Measurements from ENCODE around the gene CACNA1S. TPM values are rescaled to one million over a fixed set of nuclear protein-coding genes. Genes with fewer than 3 reads are reported as not detected.

The CACNA1S gene
- total RNA-seq, 1 donor from 2014 or later, result 0.05 TPM

GRCh38 chr1:201015551-201016091, 96.6 kb downstream of the CACNA1S start:
- no peak for TF ChIP-seq CTCF (IDR thresholded peaks at IDR 0.05; ENCODE audit: unreplicated experiment)
- Mint-ChIP-seq H3K4me1 (ENCODE audit: low read depth) (peaks cover 2% of the 10 kb centered on the region), H3K27ac (peak overlapping the region; percentile 37), H3K27me3 (peaks cover 2% of the 10 kb centered on the region), H3K9me3 (ENCODE audit: low read depth) (no peaks in the 10 kb centered on the region), H3K4me3 (ENCODE audit: low read depth) (no peak overlapping the region), H3K36me3 (ENCODE audit: insufficient read depth) (no peaks in the 10 kb centered on the region)
- DNase-seq (ENCODE audit: low spot score, unreplicated experiment), result no peak

DNA sequence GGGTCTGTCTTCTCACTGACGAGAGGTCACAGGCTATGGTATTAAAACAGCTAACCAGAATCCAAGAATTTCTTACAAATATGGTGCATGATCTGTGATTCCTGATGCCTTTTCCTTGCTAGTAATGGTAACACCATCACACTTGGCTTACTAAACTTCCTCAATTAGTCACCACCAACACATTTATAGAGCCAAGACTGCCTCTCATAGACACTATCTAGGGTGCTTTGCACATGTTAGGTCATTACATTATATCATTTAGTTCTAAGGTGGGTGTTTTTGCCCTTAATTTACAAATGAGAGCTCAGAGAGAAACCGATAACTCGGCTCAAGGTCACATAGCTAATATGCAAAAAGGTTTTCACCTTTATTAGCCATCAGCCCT, 97.4 kb downstream of the CACNA1S start:
- Mint-ChIP-seq H3K4me3 (ENCODE audit: low read depth) (no peak overlapping the region), H3K36me3 (ENCODE audit: insufficient read depth) (no peaks in the 10 kb centered on the region), H3K27ac (no peak overlapping the region), H3K27me3 (peaks cover 2% of the 10 kb centered on the region), H3K9me3 (ENCODE audit: low read depth) (no peaks in the 10 kb centered on the region), H3K4me1 (ENCODE audit: low read depth) (no peaks in the 10 kb centered on the region)
- no peak for TF ChIP-seq CTCF (IDR thresholded peaks at IDR 0.05; ENCODE audit: unreplicated experiment)
- no peak for DNase-seq (ENCODE audit: low spot score, unreplicated experiment)

DNA sequence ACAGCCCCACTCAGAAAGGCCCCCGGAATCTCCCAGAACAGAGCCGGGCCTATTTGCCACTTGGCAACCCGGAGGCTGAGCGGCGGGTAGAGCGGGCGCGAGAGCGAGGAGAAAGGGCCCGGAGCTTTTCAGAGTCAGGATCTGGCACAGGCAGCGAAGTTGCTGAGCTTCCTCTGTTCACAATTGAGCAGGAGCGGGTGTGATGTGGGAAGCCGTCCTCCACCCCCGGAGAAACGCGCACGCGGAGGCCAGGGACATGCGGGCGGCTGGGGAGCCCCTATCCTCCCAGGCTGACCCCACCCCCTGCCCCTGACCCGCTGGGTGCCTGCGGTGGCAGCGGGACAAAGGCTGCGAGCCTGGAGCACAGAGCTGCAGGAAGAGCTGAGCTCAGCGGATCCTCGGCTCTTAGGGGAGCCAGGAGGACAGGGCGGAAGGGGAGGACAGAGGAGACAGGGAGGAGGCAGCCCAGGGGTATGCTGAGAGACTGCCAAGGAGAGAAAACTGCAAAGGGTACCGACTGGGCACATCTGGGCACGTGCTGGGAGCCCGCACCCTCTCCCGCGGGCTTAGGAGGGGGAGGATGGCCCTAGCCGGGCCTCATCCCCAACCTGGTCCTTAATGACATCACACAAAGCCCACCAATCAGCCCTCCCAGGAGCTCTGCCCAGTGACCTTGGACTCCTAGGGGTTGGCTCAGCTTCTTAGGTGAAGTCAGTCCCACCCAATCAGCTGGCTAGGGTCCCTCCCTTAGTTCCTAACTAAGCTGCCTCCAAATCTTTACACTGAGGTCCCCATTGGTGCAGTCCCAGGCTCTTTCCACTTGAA, 98.0 kb downstream of the CACNA1S start:
- Mint-ChIP-seq H3K36me3 (ENCODE audit: insufficient read depth) (no peaks in the 10 kb centered on the region), H3K4me1 (ENCODE audit: low read depth) (no peaks in the 10 kb centered on the region), H3K27ac (no peak overlapping the region), H3K4me3 (ENCODE audit: low read depth) (no peak overlapping the region), H3K9me3 (ENCODE audit: low read depth) (no peaks in the 10 kb centered on the region), H3K27me3 (peaks cover 2% of the 10 kb centered on the region)
- no peak for DNase-seq (ENCODE audit: low spot score, unreplicated experiment)
- no peak for TF ChIP-seq CTCF (IDR thresholded peaks at IDR 0.05; ENCODE audit: unreplicated experiment)

DNA sequence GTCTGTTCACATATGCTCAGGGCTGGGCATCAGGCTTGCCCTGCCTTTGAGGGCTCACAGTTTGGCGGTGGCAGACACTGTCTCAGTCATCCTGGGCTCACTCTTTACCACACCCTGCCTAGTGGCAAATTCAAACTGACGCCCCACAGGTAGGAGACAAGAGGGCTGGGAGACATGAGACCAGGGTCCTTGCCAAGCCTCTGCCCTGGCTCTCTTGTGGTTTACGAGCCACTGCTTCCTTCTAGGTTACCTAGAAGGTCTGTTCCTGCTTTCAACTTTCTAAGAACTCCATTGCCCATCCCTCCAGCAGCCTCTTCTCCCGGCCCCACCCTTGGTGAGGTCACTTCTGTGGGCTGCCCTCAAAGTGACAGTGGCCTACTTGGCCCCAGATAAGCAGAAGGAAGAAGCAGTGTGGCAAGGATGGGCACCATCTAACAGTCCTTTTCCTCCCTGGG, 99.2 kb downstream of the CACNA1S start:
- Mint-ChIP-seq H3K36me3 (ENCODE audit: insufficient read depth) (no peaks in the 10 kb centered on the region), H3K4me1 (ENCODE audit: low read depth) (no peaks in the 10 kb centered on the region), H3K27ac (no peak overlapping the region), H3K4me3 (ENCODE audit: low read depth) (no peak overlapping the region), H3K9me3 (ENCODE audit: low read depth) (no peaks in the 10 kb centered on the region), H3K27me3 (peaks cover 2% of the 10 kb centered on the region)
- no peak for DNase-seq (ENCODE audit: low spot score, unreplicated experiment)
- no peak for TF ChIP-seq CTCF (IDR thresholded peaks at IDR 0.05; ENCODE audit: unreplicated experiment)

DNA sequence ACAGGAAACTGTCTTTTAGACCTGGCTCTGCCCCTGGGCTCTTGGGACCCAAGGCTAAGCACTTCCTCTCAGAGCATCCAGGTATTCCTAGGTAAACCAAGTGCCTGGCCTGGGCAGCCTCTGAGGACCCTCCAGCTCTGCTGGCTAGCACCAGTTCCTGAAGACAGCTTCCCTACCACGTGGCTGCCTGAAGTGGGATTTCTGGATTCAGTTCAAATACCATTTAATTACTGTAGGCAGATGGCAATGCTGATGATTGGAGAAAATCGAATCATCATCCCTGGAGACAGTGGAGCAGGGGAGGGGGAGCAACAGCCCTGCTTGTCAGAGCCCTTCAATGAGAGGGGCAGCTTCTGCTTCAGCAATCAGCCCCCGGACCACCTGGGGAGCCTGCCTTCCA, 100.6 kb downstream of the CACNA1S start:
- Mint-ChIP-seq H3K4me3 (ENCODE audit: low read depth) (no peak overlapping the region), H3K36me3 (ENCODE audit: insufficient read depth) (no peaks in the 10 kb centered on the region), H3K9me3 (ENCODE audit: low read depth) (no peaks in the 10 kb centered on the region), H3K27ac (no peak overlapping the region), H3K27me3 (peaks cover 2% of the 10 kb centered on the region), H3K4me1 (ENCODE audit: low read depth) (no peaks in the 10 kb centered on the region)
- no peak for DNase-seq (ENCODE audit: low spot score, unreplicated experiment)
- TF ChIP-seq CTCF (IDR thresholded peaks at IDR 0.05; ENCODE audit: unreplicated experiment), result no peak

Measured in progenitor cell of endocrine pancreas (in vitro differentiated cells).